GM20431 (cell line): Measurements from ENCODE around the gene CIROP.
"Not testable (repeated sequence)": the region's sequence is repeated elsewhere in the genome, so short reads cannot be mapped to it uniquely, and the experiment has no call there.

Experiments
- in situ Hi-C: fragments of 300-500 bp; cut with MseI, MboI; formaldehyde crosslinking; loops from one replicate; pipeline ENCODE4 v1.15.0; 2020; ENCODE audit warnings: low sequenced_read_pairs; ENCODE audit not compliant: unreplicated experiment

Gene CIROP

GRCh38 chr14:23115039-23115731 is 10.4 kb upstream of the CIROP start:
- in situ Hi-C loops: no loop called here

- in situ Hi-C loops: no loop called here
These were observed 9.9 kb upstream of the CIROP start for GRCh38 chr14:23114669-23115038.

GRCh38 chr14:23114120-23114458 is 9.3 kb upstream of the CIROP start:
- in situ Hi-C loops: no loop called here

GRCh38 chr14:23113431-23114119 is 8.8 kb upstream of the CIROP start:
- in situ Hi-C loops: no loop called here

- in situ Hi-C loops: no loop called here
These were observed 7.8 kb upstream of the CIROP start for GRCh38 chr14:23112359-23113178.

- in situ Hi-C loops: no loop called here
These were observed 6.0 kb upstream of the CIROP start for GRCh38 chr14:23110579-23111365.

GRCh38 chr14:23109769-23110168 is 5.0 kb upstream of the CIROP start:
- in situ Hi-C loops: no loop called here

GRCh38 chr14:23108169-23108568 is 3.4 kb upstream of the CIROP start:
- in situ Hi-C loops: not testable (repeated sequence)

- in situ Hi-C loops: not testable (repeated sequence)
These were observed 2.8 kb upstream of the CIROP start for GRCh38 chr14:23107620-23108019.

GRCh38 chr14:23106747-23107045 is 1.9 kb upstream of the CIROP start:
- in situ Hi-C loops: no loop called here

GRCh38 chr14:23105348-23105824 is 597 bp upstream of the CIROP start:
- in situ Hi-C loops: no loop called here

GRCh38 chr14:23104070-23104590 is 659 bp downstream of the CIROP start:
- in situ Hi-C loops: no loop called here

GRCh38 chr14:23103581-23103980 is 1.2 kb downstream of the CIROP start:
- in situ Hi-C loops: no loop called here

GRCh38 chr14:23102801-23103200 is 2.0 kb downstream of the CIROP start:
- in situ Hi-C loops: no loop called here

GRCh38 chr14:23101986-23102625 is 2.7 kb downstream of the CIROP start:
- in situ Hi-C loops: no loop called here

GRCh38 chr14:23101213-23101970 is 3.4 kb downstream of the CIROP start:
- in situ Hi-C loops: no loop called here

GRCh38 chr14:23099212-23099861 is 5.5 kb downstream of the CIROP start:
- in situ Hi-C loops: no loop called here

- in situ Hi-C loops: no loop called here
These were observed 7.0 kb downstream of the CIROP start for GRCh38 chr14:23097786-23098185.
